Endodermal cell (in vitro differentiated cells): ENCODE data around the gene AKT1S1. TPM values are rescaled to one million over a fixed set of nuclear protein-coding genes. Genes with fewer than 3 reads are reported as not detected.

ENCODE experiments used
- DNase-seq: peaks from one replicate; pipeline ENCODE4 v3.0.0-alpha.2; 2017
- H3K27ac ChIP-seq: 2 replicates; pipeline ENCODE4 v1.5.1; 2013; ENCODE audit warnings: mild to moderate bottlenecking, low read depth, low read length, moderate library complexity
- H3K27me3 ChIP-seq: 2 replicates; pipeline ENCODE4 v1.6.1; 2013; ENCODE audit warnings: mild to moderate bottlenecking, low read length, moderate library complexity; ENCODE audit not compliant: insufficient read depth, control insufficient read depth, poor library complexity, severe bottlenecking
- H3K36me3 ChIP-seq: 2 replicates; pipeline ENCODE4 v1.7.0; 2013; ENCODE audit warnings: mild to moderate bottlenecking, low read length, moderate library complexity; ENCODE audit not compliant: control insufficient read depth, insufficient read depth
- H3K4me1 ChIP-seq: one replicate; pipeline ENCODE4 v1.7.0; 2013; ENCODE audit warnings: low read length; ENCODE audit not compliant: control insufficient read depth, insufficient read depth
- H3K4me3 ChIP-seq: 2 replicates; pipeline ENCODE4 v1.5.1; 2013; ENCODE audit warnings: mild to moderate bottlenecking, low read length, moderate library complexity
- H3K9ac ChIP-seq: 2 replicates; pipeline ENCODE4 v1.6.1; 2013; ENCODE audit warnings: mild to moderate bottlenecking, low read length, moderate library complexity; ENCODE audit not compliant: poor library complexity, severe bottlenecking; ENCODE audit errors: extremely low read depth
- H3K9me3 ChIP-seq: 2 replicates; pipeline ENCODE4 v1.6.1; 2013; ENCODE audit warnings: mild to moderate bottlenecking, low read length, moderate library complexity; ENCODE audit not compliant: control insufficient read depth
- H3K27ac Mint-ChIP-seq: 2 replicates; pipeline ENCODE4 v1.8.0; 2020; ENCODE audit warnings: mixed read lengths
- H3K27me3 Mint-ChIP-seq: 2 replicates; pipeline ENCODE4 v1.8.0; 2021; ENCODE audit warnings: mild to moderate bottlenecking, mixed read lengths; ENCODE audit not compliant: insufficient read depth
- H3K36me3 Mint-ChIP-seq: 2 replicates; pipeline ENCODE4 v1.8.0; 2020; ENCODE audit warnings: low read depth, mixed read lengths
- H3K4me1 Mint-ChIP-seq: 2 replicates; pipeline ENCODE4 v1.8.0; 2020; ENCODE audit warnings: mixed read lengths
- H3K4me3 Mint-ChIP-seq: 2 replicates; pipeline ENCODE4 v1.8.0; 2020; ENCODE audit warnings: mild to moderate bottlenecking, moderate library complexity, mixed read lengths
- H3K9me3 Mint-ChIP-seq: 2 replicates; pipeline ENCODE4 v1.8.0; 2020; ENCODE audit warnings: mild to moderate bottlenecking, mixed read lengths
- WGBS, 2 experiments: methylation state at CpG; one replicate each; pipeline versions ENCODE4 v1.1.5 to v1.1.7; 2013; ENCODE audit warnings: missing lambda C conversion rate in 2 of 2, mixed read lengths in 1 of 2; ENCODE audit not compliant: insufficient coverage in 1 of 2, insufficient read length in 1 of 2; 5-methylcytosine and 5-hydroxymethylcytosine counted together
- total RNA-seq, 2 donors: library from RNA; stranded (reverse); fragmentation: NEBNext Ultra II Directional in 1 of 2; extraction: Animal tissue kit (Norgen Biotek cat#: 25700) in 1 of 2; gene quantifications; 2 replicates in 1 of 2; 3 replicates in 1 of 2; pipeline ENCODE4 v1.2.1, GENCODE V29; 2021
- TF ChIP-seq, protein P1 (sequence below): fragments of 200-600 bp; sonication (generic); conservative IDR thresholded peaks from 2 replicates; pipeline ENCODE4 v1.5.0; 2021; ENCODE audit warnings: antibody characterized with exemption, mild to moderate bottlenecking

AKT1S1 gene
- total RNA-seq, 2 donors from 2014 or later: 41.3 to 47.0 TPM

- Mint-ChIP-seq H3K36me3 (peaks cover 69% of the 10 kb centered on the region), H3K9me3 (no peaks in the 10 kb centered on the region), H3K27me3 (no peaks in the 10 kb centered on the region), H3K4me1 (peaks cover 3% of the 10 kb centered on the region), H3K4me3 (no peak overlapping the region), H3K27ac (no peak overlapping the region)
- H3K27ac ChIP-seq: no peak overlapping the region
- H3K36me3 ChIP-seq: peaks cover 57% of the 10 kb centered on the region
- H3K9ac ChIP-seq: no peak overlapping the region
- DNase-seq: no peak
- no peaks in the 10 kb centered on the region for H3K27me3 ChIP-seq
- no peaks in the 10 kb centered on the region for H3K9me3 ChIP-seq
- TF ChIP-seq, protein P1, sequence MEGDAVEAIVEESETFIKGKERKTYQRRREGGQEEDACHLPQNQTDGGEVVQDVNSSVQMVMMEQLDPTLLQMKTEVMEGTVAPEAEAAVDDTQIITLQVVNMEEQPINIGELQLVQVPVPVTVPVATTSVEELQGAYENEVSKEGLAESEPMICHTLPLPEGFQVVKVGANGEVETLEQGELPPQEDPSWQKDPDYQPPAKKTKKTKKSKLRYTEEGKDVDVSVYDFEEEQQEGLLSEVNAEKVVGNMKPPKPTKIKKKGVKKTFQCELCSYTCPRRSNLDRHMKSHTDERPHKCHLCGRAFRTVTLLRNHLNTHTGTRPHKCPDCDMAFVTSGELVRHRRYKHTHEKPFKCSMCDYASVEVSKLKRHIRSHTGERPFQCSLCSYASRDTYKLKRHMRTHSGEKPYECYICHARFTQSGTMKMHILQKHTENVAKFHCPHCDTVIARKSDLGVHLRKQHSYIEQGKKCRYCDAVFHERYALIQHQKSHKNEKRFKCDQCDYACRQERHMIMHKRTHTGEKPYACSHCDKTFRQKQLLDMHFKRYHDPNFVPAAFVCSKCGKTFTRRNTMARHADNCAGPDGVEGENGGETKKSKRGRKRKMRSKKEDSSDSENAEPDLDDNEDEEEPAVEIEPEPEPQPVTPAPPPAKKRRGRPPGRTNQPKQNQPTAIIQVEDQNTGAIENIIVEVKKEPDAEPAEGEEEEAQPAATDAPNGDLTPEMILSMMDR: no peak
- 95 to 100% methylated on average over 6 to 14 of the region's 14 CpGs for WGBS, 2 experiments
- no peaks in the 10 kb centered on the region for H3K4me1 ChIP-seq
- H3K4me3 ChIP-seq: no peak overlapping the region
Measured at GRCh38 chr19:49882643-49883042, 5.5 kb upstream of the AKT1S1 start.

DNA sequence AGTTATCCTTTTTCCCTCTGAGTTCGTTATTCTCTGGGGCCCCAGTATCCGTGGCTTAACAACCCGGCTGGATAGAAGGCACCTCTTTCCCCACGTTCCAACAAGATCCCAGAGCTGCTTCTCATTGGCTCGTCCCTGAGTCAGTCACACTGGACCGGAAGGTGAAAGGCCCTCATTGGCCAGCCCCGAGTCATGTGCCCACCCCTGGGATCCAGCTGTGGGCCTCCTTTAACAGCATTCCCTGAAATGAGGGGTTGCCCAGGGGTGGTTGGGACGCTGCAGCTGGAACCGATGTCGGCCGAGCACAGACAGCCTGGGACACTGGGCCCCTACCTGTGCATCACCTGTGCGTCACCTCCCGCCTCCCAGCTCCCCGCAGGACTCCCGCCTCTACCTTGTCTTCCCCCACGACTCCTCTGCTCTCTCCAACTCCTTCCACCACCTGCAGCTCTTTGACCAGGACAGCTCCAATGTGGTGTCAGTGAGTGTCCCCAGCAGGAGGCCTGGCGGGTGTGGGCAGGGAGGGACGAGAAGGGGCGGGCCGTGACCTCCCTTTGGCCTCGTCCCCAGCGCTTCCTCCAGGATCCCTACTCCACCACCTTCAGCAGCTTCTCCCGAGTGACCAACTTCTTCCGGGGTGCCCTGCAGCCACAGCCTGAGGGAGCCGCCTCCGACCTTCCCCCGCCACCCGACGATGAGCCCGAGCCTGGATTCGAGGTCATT lies 4.7 kb upstream of the AKT1S1 start:
- Mint-ChIP-seq H3K36me3 (peaks cover 69% of the 10 kb centered on the region), H3K27me3 (no peaks in the 10 kb centered on the region), H3K27ac (no peak overlapping the region), H3K4me3 (no peak overlapping the region), H3K4me1 (peaks cover 3% of the 10 kb centered on the region), H3K9me3 (no peaks in the 10 kb centered on the region)
- Histone ChIP-seq H3K9ac (no peak overlapping the region), H3K27ac (no peak overlapping the region), H3K27me3 (no peaks in the 10 kb centered on the region), H3K36me3 (peaks cover 57% of the 10 kb centered on the region), H3K4me3 (no peak overlapping the region), H3K4me1 (no peaks in the 10 kb centered on the region), H3K9me3 (no peaks in the 10 kb centered on the region)
- TF ChIP-seq, protein P1: no peak
- peak; percentile 85 for DNase-seq
- WGBS, 2 experiments: 93 to 94% methylated on average over 17 to 31 of the region's 31 CpGs

DNA sequence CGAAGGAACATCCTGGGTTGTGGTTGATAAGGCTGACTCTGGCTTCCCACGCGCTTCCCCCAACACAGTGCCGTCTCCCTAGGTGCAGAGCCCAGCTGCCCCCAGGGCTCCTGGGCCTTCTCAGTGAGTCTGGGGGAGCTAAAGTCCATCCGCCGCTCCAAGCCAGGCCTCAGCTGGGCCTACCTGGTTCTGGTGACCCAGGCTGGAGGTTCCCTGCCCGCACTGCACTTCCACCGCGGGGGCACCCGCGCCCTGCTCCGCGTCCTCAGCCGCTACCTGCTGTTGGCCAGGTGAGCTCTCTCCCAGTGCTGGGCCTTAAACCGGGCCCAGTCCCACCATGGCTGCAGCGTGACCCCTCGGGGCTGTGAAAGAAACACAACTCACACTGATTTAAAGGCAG lies 4.0 kb upstream of the AKT1S1 start:
- no peak overlapping the region for H3K27ac ChIP-seq
- no peaks in the 10 kb centered on the region for H3K27me3 ChIP-seq
- no peaks in the 10 kb centered on the region for H3K4me1 ChIP-seq
- Mint-ChIP-seq H3K36me3 (peaks cover 65% of the 10 kb centered on the region), H3K27me3 (no peaks in the 10 kb centered on the region), H3K9me3 (no peaks in the 10 kb centered on the region), H3K4me3 (no peak overlapping the region), H3K27ac (no peak overlapping the region), H3K4me1 (peaks cover 3% of the 10 kb centered on the region)
- no peaks in the 10 kb centered on the region for H3K9me3 ChIP-seq
- H3K36me3 ChIP-seq: peaks cover 54% of the 10 kb centered on the region
- DNase-seq: no peak
- no peak overlapping the region for H3K9ac ChIP-seq
- WGBS, 2 experiments: 96 to 99% methylated on average over 10 to 17 of the region's 17 CpGs
- TF ChIP-seq, protein P1: no peak
- no peak overlapping the region for H3K4me3 ChIP-seq
